B cell (primary cell): ENCODE measurements around the gene KIRREL1. TPM values are rescaled to one million over a fixed set of nuclear protein-coding genes. Genes with fewer than 3 reads are reported as not detected.

Experiments used
- ATAC-seq: fragments of 200-7000 bp; cut with Tn5 transposase; one replicate; pipeline ENCODE4 v1.10.0; 2021; ENCODE audit warnings: low read depth, mild to moderate bottlenecking, moderate number of reproducible peaks, moderate library complexity
- CTCF ChIA-PET: fragments of 350-600 bp; sonication (Branson Sonifier 250); formaldehyde crosslinking; loops from one replicate; lab custom pipeline; 2021; ENCODE audit warnings: antibody characterized with exemption, inconsistent platforms; lab: Charles Lee
- POLR2A ChIA-PET: fragments of 350-600 bp; sonication (Branson Sonifier 250); formaldehyde crosslinking; loops from one replicate; lab custom pipeline; 2021; ENCODE audit warnings: antibody characterized with exemption; lab: Charles Lee
- DNase-seq: peaks from one replicate; pipeline ENCODE4 v3.0.0; 2013
- H2AFZ ChIP-seq: 2 replicates; pipeline ENCODE4 v1.6.1; 2012; ENCODE audit warnings: mild to moderate bottlenecking, low read depth, low read length; ENCODE audit not compliant: insufficient read depth, poor library complexity, severe bottlenecking
- H3K27ac ChIP-seq, 2 donors: 1 replicate in 1 of 2; 2 replicates in 1 of 2; pipeline ENCODE4 v1.5.1; 2012 to 2013; ENCODE audit warnings: low read length in 2 of 2, mild to moderate bottlenecking in 2 of 2, moderate library complexity in 1 of 2
- H3K27me3 ChIP-seq, 4 experiments: fragments of 200-600 bp in 1 of 4; sonication (generic) in 1 of 4; replicated peaks in 1 of 4; 1 replicate in 2 of 4; 2 replicates in 2 of 4; pipeline versions ENCODE4 v1.6.1 to v1.7.0; 2013 to 2016; ENCODE audit warnings: low read length in 3 of 4, mild to moderate bottlenecking in 2 of 4, mixed read lengths in 1 of 4, moderate library complexity in 1 of 4; ENCODE audit not compliant: insufficient read depth in 4 of 4, control insufficient read depth in 3 of 4; ENCODE audit errors: control extremely low read depth in 1 of 4
- H3K36me3 ChIP-seq, 2 experiments: replicated peaks in 1 of 2; 1 replicate in 1 of 2; 2 replicates in 1 of 2; pipeline versions ENCODE4 v1.6.1 to v1.7.1; 2013; ENCODE audit warnings: low read length in 1 of 2; ENCODE audit not compliant: insufficient read depth in 2 of 2, control insufficient read depth in 1 of 2; ENCODE audit errors: control extremely low read depth in 1 of 2, extremely low read depth in 1 of 2
- H3K4me1 ChIP-seq, 2 donors: fragments of 200-600 bp in 1 of 2; sonication (generic) in 1 of 2; 1 replicate in 1 of 2; 2 replicates in 1 of 2; pipeline versions ENCODE4 v1.5.1 to v1.6.1; 2013 to 2017; ENCODE audit warnings: low read length in 2 of 2; ENCODE audit not compliant: control insufficient read depth in 2 of 2, insufficient read depth in 2 of 2
- H3K4me2 ChIP-seq: replicated peaks from 2 replicates; pipeline ENCODE3; 2012; ENCODE audit warnings: mild to moderate bottlenecking, low read depth, low read length; ENCODE audit not compliant: poor library complexity, severe bottlenecking
- H3K4me3 ChIP-seq, 5 experiments: fragments of 200-600 bp in 1 of 5; sonication (generic) in 1 of 5; 1 replicate in 3 of 5; 2 replicates in 2 of 5; pipeline versions ENCODE4 v1.5.1 to v1.7.0; 2011 to 2016; ENCODE audit warnings: low read length in 4 of 5, mild to moderate bottlenecking in 4 of 5, low read depth in 2 of 5, control low read depth in 1 of 5, moderate library complexity in 1 of 5; ENCODE audit not compliant: insufficient read depth in 1 of 5; ENCODE audit errors: control extremely low read depth in 1 of 5, extremely low read depth in 1 of 5
- H3K79me2 ChIP-seq: fragments of 200-600 bp; sonication (generic); one replicate; pipeline ENCODE4 v1.6.0; 2016; ENCODE audit warnings: low read length; ENCODE audit not compliant: control insufficient read depth, insufficient read depth
- H3K9ac ChIP-seq: fragments of 200-600 bp; sonication (generic); 2 replicates; pipeline ENCODE4 v1.6.1; 2017; ENCODE audit warnings: mild to moderate bottlenecking, low read length, moderate library complexity
- H3K9me3 ChIP-seq, 3 donors: one replicate each; pipeline versions ENCODE4 v1.6.1 to v1.7.1; 2013; ENCODE audit warnings: low read length in 2 of 3; ENCODE audit not compliant: control insufficient read depth in 2 of 3, insufficient read depth in 1 of 3; ENCODE audit errors: control extremely low read depth in 1 of 3
- H4K20me1 ChIP-seq: 2 replicates; pipeline ENCODE4 v1.6.0; 2012; ENCODE audit warnings: mild to moderate bottlenecking, low read length; ENCODE audit not compliant: insufficient read depth, control insufficient read depth, poor library complexity, severe bottlenecking
- H3K27ac Mint-ChIP-seq: one replicate; pipeline ENCODE4 v1.8.0; 2021; ENCODE audit warnings: mixed read lengths
- H3K27me3 Mint-ChIP-seq: one replicate; pipeline ENCODE4 v1.8.0; 2021; ENCODE audit warnings: mixed read lengths
- H3K4me1 Mint-ChIP-seq: one replicate; pipeline ENCODE4 v1.8.0; 2021; ENCODE audit warnings: mixed read lengths
- H3K4me3 Mint-ChIP-seq: one replicate; pipeline ENCODE4 v1.8.0; 2021; ENCODE audit warnings: mixed read lengths
- H3K9me3 Mint-ChIP-seq: one replicate; pipeline ENCODE4 v1.8.0; 2022; ENCODE audit warnings: mixed read lengths; ENCODE audit not compliant: insufficient read depth
- EZH2 ChIP-seq: IDR thresholded peaks from 2 replicates; pipeline ENCODE4 v1.6.1; 2012; ENCODE audit warnings: borderline replicate concordance, low read depth, mild to moderate bottlenecking, moderate library complexity, low read length; ENCODE audit not compliant: insufficient read depth, poor library complexity, severe bottlenecking
- WGBS: methylation state at CpG from one replicate; pipeline ENCODE4 v1.1.5; 2013; ENCODE audit warnings: missing lambda C conversion rate; ENCODE audit not compliant: insufficient coverage; 5-methylcytosine and 5-hydroxymethylcytosine counted together
- intact Hi-C: fragments of 100-400 bp; cut with micrococcal nuclease; formaldehyde crosslinking; loops from one replicate; pipeline ENCODE4 v1.10.0; 2022
- polyA plus RNA-seq: library from polyadenylated mRNA; depleted of rRNA; stranded (reverse); fragments of >200 nt; gene quantifications from 2 replicates; pipeline ENCODE4 v1.2.3, GENCODE V29; 2012
- total RNA-seq, 2 donors: library from RNA; stranded (reverse); fragments of 120-200 nt in 1 of 2; gene quantifications; 1 replicate in 1 of 2; 2 replicates in 1 of 2; pipeline versions ENCODE4 v1.2.3 to v1.2.4, GENCODE V29; 2013 to 2022
- TF ChIP-seq, protein P1 (sequence below): fragments of 200-600 bp; IDR thresholded peaks from one replicate; pipeline ENCODE4 v1.8.0; 2022; ENCODE audit warnings: antibody characterized with exemption, mild to moderate bottlenecking

Gene KIRREL1
- total and polyA plus RNA-seq, 2 donors (not counting 1 experiment from before 2014, with no cell fraction given) = not detected

DNA sequence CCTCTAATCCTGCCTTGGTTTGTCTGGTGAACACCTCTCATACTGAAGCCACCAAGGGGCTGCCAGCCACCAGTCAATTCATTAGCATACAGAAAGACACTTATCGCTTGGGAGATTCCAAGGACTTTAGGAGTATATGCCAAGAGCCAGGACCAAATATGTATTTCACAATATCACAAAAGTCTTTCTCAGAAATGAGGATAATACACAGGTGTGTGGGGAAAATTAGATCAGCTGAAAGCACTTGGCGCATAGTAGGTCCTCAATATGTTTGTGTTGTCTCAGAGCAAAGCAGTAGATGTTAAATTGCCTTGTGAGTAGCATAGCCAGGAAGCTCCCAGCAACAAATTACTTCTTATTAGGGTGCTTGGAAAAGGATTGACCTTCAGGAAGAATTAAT is 34.1 kb downstream of the KIRREL1 start:
- no peaks in the 10 kb centered on the region for H3K4me1 Mint-ChIP-seq
- ATAC-seq (no peak), DNase-seq (no peak)
- TF ChIP-seq EZH2 = no peak
- TF ChIP-seq, protein P1, sequence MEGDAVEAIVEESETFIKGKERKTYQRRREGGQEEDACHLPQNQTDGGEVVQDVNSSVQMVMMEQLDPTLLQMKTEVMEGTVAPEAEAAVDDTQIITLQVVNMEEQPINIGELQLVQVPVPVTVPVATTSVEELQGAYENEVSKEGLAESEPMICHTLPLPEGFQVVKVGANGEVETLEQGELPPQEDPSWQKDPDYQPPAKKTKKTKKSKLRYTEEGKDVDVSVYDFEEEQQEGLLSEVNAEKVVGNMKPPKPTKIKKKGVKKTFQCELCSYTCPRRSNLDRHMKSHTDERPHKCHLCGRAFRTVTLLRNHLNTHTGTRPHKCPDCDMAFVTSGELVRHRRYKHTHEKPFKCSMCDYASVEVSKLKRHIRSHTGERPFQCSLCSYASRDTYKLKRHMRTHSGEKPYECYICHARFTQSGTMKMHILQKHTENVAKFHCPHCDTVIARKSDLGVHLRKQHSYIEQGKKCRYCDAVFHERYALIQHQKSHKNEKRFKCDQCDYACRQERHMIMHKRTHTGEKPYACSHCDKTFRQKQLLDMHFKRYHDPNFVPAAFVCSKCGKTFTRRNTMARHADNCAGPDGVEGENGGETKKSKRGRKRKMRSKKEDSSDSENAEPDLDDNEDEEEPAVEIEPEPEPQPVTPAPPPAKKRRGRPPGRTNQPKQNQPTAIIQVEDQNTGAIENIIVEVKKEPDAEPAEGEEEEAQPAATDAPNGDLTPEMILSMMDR = no peak
- Histone ChIP-seq H4K20me1 (no peaks in the 10 kb centered on the region), H3K4me1 (no peaks in the 10 kb centered on the region), H3K9ac (no peak overlapping the region), H3K36me3 (no peaks in the 10 kb centered on the region), H3K4me2 (no peak overlapping the region), H3K27me3 (peaks cover 0 to 4% (median 0%) of the 10 kb centered on the region in 4 experiments), H3K9me3 (no peaks in the 10 kb centered on the region), H2AFZ (no peak overlapping the region), H3K4me3 (no peak overlapping the region), H3K79me2 (no peaks in the 10 kb centered on the region), H3K27ac (no peak overlapping the region)
- H3K9me3 Mint-ChIP-seq = no peaks in the 10 kb centered on the region
- H3K4me3 Mint-ChIP-seq = no peak overlapping the region
- CTCF ChIA-PET = no interaction called here
- intact Hi-C loops = no loop called here
- peaks cover 17% of the 10 kb centered on the region for H3K27me3 Mint-ChIP-seq
- H3K27ac Mint-ChIP-seq = no peak overlapping the region
- WGBS = no CpG with 5 or more reads among the region's 2 CpGs
- POLR2A ChIA-PET = no interaction called here

DNA sequence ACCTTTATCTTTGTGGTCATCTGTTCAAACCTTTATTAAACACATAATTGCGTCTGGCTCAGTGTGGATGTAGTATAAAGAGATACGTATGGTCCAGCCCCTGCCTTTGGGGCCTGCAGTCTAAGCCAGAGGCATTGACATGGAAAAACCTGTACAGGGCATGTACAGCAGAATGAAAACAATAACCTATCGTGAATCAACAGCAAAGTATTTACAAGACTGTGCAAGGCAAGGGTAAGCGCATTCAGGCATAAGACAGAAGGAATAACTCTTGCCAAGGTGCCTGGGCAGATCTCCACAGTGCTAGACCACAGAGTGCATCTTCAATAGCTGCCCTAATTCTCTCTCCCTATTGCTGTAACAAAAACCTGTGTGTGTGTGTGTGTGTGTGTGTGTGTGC is 35.5 kb downstream of the KIRREL1 start:
- Histone ChIP-seq H3K4me2 (no peak overlapping the region), H3K36me3 (no peaks in the 10 kb centered on the region), H3K4me3 (no peak overlapping the region), H2AFZ (no peak overlapping the region), H3K9me3 (no peaks in the 10 kb centered on the region), H3K27me3 (peaks cover 0 to 4% (median 0%) of the 10 kb centered on the region in 4 experiments), H3K9ac (no peak overlapping the region), H4K20me1 (no peaks in the 10 kb centered on the region), H3K4me1 (no peaks in the 10 kb centered on the region), H3K27ac (no peak overlapping the region), H3K79me2 (no peaks in the 10 kb centered on the region)
- Mint-ChIP-seq H3K27me3 (peaks cover 17% of the 10 kb centered on the region), H3K9me3 (no peaks in the 10 kb centered on the region), H3K4me3 (no peak overlapping the region), H3K4me1 (no peaks in the 10 kb centered on the region), H3K27ac (no peak overlapping the region)
- TF ChIP-seq, protein P1 = no peak
- TF ChIP-seq EZH2 = no peak
- no CpG with 5 or more reads among the region's 4 CpGs for WGBS
- ATAC-seq = no peak
- ChIA-PET POLR2A (no interaction called here), CTCF (no interaction called here)
- intact Hi-C loops = no loop called here
- no peak for DNase-seq
